HG02852 (cell line): ENCODE results near the gene GPX4.
A peak's percentile ranks its signal among the peaks of the same experiment; 100 is the strongest.

ENCODE experiments used
- ATAC-seq: cut with Tn5 transposase; IDR thresholded peaks from one replicate; pipeline ENCODE4 v1.9.1; 2021; ENCODE audit warnings: mild to moderate bottlenecking, moderate library complexity; ENCODE audit not compliant: unreplicated experiment

Gene GPX4

DNA sequence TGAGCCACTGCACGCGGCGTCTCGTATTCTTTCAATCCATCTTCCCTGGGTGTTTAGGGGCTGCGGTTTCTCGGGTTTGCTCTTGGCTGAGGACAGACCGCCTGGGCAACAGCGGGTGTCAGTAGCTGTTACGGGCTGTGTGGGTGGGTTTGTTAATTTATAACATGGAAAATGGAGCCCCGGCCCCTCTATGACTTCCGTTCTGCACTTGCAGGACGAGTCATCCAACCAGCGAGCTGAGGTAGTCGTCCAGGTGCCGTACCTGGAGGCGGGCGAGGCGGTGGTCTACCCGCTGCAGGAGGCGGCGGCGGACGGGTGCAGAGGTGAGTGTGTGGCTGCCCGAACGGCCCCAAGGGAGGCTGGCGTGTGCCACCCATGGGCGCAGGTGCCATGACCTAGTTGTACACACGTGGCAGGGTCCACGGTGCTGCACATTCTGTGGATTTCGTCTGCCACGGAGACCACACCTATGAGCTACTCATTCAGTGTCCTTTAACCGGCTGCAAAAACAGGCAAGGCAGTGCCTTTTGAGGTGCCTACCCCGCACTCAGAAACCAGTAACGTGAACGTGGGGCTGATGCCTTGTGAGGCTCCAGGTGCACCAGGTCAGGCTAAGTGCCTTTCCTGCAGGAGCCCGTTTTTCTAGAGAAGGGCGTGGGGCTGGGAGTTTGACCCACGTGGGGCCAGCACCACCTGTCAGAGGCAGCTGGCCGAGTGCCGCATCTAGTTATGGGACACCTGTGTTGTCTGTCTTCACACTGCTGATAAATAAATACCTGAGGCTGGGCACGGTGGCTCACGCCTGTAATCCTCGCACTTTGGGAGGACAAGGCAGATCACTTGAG, 19.5 kb upstream of the GPX4 start:
- ATAC-seq, result no peak

DNA sequence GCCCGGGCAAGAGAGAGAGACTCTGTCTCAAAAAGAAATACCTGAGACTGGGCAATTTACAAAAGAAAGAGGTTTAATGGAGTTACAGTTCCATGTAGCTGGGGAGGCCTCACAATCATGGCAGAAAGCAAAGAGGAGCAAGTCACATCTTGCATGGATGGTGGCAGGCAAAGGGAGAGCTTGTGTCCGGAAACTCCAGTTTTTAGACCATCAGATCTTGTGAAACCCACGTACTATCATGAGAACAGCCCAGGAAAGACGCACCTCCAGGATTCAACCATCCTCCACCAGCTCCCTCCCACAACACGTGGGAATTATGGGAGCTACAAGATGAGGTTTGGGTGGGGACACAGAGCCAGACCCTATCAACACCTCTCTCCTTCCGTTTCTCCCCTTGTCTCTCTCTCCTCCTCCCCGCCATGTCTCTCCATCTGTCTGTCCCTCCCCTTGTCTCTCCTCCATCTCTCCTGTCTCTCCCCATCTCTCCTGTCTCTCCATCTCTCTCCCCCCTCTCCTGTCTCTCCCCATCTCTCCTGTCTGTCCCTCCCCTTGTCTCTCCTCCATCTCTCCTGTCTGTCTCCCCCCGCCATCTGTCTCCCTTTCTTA, 18.6 kb upstream of the GPX4 start:
- no peak for ATAC-seq

DNA sequence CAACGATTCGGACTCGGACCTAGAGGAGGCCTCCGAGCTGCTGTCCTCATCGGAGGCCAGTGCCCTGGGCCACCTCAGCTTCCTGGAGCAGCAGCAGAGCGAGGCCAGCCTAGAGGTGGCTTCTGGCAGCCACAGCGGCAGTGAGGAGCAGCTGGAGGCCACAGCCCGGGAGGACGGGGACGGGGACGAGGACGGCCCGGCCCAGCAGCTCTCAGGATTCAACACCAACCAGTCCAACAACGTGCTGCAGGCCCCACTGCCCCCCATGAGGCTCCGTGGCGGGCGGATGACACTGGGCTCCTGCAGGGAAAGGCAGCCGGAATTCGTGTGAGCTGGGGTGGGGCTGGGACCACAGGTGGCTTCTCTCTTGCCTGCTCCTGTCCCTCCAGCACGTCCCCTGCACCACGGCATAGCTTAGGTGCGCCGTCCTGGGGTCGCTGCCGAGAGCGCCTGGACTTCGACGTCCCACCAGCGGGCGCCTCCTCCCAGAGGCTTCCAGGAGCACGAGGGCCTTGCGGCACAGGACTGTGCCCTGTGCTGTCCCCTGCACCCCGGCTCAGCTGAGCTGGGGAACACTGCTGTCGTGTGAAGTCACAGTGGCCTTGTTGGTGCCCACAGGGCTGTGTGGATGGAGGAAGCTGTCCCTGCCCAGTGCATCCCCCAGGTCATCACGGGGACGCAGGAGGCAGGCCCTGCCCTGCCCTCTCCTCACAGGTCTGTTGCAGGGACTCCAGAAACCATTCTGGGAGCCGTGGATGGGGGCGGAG, 17.9 kb upstream of the GPX4 start:
- no peak for ATAC-seq

DNA sequence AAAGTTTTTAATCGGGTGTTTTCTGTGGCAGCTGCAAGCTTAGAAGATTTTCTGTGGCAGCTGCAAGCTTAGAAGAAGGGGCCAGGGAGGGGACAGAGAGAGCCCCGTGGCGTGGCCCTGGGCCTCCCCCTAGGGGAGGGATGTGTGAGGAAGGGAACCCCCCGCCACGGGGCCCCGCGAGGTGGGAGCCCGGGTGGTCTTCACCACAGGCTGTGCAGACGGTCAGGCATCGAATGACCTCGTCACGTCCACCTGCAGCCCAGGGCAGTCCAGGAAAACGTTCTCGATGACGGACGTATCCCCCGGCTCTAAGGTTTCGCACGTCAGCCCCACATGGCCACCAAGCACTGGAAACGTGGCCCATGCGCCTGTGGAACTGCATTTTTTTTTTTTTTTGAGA, 17.2 kb upstream of the GPX4 start:
- ATAC-seq, result no peak

DNA sequence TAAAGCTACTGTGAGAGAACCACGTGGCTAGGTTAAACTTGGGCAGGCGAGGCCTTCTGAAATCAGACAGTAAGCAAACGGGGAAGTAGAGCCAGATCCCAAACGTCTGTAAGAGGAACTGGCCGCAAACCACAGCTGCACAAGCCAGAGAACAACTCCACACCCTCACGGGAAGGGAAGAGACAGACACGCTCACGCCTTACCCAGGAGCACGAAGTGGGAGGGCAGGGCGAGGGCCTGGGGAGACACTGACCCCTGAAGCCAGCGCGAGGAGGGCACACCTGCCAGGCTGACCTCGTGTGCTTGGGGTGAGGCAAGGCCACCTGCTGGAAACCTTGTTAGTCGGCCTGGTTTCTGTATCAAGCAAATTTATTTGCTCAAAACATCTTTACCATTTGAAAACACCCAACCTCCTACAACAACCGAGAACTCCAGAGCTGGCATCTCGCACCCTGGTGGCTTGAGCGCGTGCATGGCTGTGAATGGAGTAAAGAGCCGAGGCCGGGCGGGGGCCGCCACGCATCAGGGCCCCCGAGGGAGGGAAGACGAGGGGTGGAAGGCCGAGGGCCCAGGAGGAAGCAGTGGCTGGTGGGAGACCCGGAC, 15.9 kb upstream of the GPX4 start:
- no peak for ATAC-seq

DNA sequence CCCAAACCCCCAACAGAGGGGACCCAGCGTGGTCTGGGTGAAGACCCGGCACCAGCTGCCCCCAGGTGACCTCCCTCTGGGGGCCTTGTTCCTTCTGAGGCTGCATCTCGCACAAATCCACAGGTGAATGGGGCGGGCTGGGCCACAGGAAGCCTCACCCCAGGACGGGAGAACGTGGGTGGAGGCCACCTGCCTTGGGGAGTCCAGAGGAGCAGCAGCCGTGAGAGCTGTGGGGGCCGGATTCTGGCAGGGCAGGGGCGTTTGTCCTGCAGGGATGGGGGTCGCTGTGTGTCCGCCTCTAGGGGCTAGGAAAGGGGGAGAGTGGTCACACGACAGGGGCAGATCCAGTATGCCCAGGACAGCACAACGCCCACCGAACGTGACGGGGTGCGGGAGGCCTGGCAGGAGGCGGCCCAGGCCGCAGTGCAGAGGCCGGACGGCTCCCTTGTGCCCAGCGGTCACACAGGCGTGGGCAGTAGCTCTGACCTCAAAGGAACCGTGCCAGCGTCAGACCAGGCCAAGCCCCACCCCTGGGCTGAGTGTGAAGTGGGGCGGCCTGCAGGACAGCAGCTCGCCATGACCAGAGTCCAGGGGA, 15.3 kb upstream of the GPX4 start:
- ATAC-seq, result no peak

DNA sequence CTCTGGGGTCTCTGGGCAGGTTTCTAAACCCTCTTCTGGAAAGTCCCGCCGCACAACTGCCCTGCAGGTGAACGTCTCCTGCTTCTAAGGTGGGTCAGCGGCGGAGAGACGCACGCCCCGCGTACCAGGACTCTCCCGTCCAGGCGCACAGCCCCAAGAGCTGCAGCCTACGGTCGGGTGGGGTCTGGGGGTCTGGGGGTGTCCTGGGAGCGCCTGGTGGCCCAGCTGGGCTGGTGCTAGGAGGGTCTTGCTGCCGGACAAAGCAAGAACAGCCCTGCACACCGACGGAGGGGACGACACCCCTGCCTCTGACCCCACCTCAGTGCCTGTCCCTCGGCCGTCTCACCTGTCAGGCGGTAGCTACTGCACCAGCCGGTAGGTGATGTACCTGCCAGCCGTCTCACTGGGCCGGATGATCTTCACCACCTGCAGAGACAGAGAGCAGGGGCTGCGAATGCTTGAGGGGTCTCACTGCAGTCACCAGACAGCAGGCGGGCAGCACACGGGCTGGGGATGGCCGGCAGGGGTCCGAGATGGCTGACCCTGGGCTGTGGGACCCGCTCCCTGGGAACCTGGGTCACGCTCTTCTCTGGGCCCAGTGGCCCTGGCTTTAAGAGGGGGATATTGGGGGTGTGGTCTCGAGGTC, 14.5 kb upstream of the GPX4 start:
- no peak for ATAC-seq

DNA sequence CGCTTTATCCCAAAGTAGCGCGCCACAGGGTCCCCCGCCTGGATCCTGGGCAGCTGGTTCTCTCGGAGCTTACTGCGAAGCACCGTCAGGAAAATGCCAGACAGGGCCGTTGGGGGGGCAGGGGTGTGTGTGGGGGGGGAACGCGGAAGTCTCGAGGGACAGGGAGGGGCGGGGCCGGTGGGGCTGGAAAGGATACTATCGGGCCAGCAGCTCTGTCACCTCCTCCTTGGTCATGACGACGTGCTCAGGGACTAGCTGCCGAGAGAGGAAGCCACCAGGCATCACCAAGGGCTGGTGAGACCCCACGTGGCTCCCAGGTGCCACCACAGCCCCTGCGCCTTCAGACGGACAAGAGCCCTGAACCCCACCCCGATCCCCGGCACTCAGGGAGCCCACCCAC, 13.9 kb upstream of the GPX4 start:
- ATAC-seq, result no peak

DNA sequence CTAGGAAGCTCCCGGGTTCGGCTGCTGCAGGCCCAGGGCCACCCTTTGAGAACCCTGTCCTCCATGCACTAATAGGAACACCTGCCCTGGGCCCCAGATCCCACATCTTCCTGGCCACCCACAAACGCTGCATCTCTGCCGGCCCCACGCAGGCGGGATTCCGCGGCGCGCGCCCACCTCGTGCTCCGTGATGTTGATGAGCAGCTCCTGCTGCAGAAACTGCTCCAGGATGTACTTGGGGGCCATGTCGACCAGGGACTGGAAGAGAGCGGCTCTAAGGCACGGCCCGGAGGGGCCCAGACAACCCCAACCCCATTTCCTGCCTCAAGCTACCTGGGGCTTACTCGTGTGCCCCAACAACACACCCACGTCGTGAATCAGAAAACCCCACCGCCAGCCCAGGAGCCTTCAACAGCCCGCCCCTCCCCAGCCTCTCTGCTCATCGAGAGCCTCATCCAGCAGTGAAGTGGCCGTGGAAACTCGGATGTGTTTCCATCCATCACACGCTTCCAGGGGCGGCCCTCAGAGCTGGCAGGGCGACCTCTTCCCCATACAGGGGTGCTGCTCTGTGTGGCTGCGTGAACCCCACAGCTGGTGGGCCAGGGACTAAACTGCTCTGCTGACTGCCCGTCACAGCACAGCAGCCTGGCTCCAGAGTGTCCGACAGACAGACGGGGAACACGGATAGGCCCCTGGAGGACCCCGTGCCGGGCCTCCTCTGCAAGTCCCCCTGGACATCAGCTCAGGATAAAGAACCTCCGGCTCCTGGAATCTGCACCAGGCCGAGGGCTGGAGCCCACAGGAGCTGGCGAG, 12.9 kb upstream of the GPX4 start:
- ATAC-seq, result no peak

DNA sequence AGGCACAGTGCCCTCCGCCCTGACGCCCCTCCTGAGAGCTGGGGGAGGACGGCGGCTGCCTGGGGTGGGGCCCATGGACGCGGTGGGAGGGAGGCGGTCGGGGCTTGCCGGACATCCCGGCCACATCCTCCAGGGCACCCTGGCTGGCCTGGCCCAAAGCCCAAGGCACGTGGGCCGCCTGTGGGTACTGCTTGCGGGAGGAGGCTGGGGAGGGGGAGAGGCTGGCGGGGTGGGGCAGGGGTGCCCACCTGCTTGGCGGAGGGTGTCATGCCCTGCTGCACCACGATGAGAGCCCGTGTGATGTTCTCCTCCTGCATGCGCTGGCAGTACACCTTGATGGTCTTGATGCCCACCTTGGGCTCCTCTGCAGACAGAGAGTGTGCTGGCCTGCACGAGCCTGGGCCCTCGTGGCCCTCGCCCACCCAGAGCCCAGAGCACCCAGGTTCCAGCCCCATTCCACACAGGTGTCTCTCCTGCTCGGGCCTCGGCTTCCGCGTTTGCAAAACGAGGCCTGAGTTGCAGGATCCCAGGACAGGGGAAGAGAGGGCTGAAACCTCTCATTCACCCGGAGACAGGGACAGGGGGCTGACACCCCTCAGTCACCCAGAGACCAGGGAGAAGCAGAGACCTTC, 12.1 kb upstream of the GPX4 start:
- no peak for ATAC-seq

DNA sequence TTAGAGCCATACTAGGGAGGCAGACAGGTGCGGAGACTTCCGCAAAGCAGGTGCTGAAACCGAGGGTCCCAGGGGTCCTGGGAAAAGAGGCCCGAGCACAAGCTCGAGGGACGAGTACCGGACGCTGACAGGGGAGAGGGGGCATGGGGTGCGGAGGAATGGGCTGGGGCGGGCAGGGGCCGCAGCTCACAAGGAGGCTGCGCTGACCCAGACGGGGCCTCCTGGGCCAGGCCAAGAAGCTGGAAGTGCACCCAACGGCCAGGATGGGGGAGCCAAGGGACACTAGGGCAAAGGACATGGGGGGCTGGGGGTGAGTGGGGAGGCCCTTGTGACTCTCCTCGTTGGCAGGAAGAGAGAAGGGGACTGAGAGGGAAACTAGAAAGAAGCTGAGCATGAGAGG, 10.5 kb upstream of the GPX4 start:
- no peak for ATAC-seq

DNA sequence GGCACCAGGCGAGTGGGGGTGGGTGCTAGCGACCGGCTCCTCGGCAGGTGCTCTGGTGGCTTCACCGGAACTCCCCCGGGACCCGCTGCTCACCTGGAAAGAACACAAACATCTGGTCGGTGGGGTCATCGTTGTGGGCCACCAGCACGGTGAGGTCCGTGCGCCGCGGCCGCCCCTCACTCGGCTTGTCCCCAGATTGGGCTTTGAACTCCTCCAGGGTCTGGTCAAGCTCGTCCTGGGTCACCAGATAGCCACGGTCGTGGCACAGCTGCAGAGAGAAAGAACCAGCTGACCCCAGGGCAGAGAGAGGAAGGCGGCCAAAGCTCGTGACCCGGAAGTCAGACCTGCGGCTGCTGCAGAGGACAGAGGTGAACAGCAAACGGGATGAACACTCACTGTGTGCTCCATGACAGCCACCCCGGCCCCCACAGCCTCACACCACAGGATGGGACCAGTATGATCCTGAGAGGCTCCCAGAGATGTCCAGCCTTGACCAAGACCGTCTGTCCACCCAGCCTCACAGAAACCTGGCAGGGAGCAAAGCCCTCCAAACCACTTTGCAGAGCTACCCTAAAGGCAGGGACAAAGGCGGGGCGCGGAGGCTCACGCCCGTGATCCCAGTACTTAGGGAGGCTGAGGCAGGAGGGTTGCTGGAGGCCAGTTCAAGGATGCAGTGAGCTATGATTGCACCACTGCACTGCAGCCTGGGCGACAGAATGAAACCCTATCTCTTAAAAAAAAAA, 9.8 kb upstream of the GPX4 start:
- ATAC-seq, result no peak

DNA sequence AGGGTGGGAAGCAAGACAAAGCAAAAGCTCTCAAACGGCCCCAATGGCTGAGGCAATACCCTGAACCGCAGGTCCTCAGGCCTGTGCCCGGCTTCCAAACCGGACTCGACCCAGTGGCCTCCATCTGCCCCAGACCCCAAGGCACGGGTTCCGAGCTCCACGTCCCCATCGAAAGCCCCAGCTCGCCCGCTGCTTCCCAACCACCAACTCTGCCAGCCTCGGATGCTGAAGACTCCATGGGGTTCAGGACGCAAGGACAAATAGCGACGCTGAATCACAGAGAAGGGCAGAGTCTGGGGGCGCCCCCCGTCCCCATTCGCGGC, 9.2 kb upstream of the GPX4 start:
- no peak for ATAC-seq

DNA sequence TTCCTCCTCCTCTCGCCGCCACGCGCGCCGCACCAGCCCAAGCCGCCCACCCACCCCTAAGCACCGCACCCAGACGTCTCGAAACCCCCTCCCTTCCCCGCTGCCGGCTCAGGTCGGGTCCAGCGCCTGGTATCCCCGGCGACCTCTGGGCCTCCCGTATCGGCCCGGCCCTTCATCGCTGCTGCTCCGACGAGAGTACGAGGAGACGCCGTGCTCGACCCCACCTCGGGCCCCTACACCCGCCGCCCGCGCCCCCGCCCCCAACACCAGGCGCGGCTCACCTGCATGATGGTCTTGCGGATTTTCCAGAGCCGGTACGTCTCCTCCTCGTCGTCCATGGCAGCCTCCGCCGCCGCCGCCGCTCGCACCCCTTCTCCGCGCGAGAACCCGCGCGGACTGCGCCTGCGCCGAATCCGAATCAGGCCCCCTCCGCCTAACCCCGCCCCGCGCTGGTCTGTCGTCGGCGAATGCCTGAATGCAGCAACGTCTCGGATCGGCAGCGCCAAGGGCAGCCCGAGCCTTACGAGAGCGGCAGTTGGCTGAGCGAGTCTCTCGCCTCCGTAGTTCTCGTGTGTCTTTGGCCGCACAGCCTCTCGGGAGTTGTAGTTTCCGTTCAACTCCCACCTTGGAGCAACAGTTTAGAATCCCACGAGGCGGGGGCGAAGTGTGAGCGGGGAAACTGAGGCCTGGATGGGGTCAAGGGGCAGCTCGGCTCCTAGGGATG, 8.7 kb upstream of the GPX4 start, which contains the start of gene POLR2E:
POLR2E (minus strand) TSS at position 398 of the 724 bp plus-strand sequence; CDS start at position 338, 60 bp downstream.
- peak; percentile 66 for ATAC-seq

DNA sequence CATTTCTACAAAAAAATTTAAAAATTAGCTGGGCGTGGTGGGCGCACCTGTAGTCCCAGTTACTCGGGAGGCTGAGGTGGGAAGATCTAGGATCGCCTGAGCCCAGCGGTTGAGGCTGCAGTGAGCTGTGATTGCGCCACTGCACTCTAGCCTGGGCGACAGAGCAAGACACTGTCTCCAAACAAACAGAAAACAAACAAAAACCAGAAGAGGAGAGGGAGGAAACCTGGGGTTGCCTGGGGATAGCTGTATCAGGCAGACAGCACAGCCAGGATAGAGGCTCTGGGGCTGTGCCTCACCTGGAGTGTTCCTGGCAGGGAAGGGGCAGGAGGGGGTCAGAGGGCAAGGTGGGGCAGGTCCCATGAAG, 6.0 kb upstream of the GPX4 start:
- ATAC-seq, result no peak

DNA sequence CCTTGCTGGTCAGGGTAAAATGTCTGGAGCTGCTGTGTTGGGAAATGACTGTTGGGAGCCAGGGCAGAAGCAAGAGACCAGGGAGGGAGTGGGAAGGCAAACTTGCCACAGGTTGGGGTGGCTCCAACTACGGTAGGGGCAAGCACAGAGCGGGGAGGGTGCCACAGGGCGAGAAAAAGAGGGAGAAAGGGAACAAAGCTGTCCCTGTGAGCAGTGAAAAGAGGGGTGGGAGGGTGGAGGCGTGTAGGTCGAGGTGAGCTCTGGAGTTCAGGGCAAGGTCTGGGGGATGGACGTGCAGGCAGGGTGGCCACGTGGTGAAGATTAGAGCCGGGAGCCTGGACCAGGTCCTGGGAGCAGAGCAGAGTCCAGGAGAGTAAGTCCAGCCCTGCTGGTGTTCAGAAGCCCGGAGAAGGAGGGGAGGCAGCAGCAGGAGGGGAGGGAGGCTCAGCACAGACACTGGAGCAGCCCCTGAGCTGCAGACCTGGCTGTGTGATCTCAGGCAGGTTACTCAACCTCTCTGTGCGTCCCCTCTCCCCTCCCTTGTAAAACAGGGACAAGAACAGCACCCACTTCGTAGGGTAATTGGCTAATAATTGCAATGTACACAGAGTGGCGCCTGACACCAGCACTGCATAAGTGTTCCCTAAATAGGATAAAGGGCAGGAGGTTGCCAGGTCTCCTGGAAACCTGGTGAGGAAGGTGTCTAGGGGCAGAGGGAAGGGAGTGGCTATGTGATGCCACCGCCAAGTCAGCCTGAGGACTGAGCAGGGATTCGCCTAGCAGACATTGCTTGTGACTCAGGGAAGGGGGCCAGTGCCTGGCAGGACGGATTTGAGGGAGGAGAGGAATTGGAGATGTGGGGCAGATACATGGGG, 5.4 kb upstream of the GPX4 start:
- ATAC-seq, result no peak

DNA sequence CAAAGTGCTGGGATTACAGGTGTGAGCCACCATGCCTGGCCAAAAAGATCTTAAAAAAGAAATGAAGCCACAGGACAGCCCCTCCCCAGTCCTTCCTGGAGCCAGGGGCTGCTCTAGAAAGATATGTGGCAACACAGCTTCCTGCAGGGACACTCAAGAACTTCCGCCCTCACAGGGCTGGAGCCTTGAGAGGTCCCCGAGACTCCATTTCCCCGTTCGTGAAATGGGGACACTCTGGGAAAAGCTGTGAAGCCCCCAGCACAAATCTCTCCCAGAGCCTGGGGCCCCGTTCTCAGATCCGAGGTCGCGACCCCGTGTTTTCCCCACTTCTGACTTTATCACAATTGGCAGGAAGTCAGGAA, 2.5 kb upstream of the GPX4 start:
- ATAC-seq, result no peak
